ENCODE results near the gene LPIN1. TPM values are rescaled to one million over a fixed set of nuclear protein-coding genes. Genes with fewer than 3 reads are reported as not detected.
A peak's percentile ranks its signal among the peaks of the same experiment; 100 is the strongest.

LPIN1 gene
- total and polyA plus RNA-seq, 2 of the 8 experiments (the other 6 are each of a cell fraction or from before 2014, with no cell fraction given) = 4.3 to 9.8 TPM

DNA sequence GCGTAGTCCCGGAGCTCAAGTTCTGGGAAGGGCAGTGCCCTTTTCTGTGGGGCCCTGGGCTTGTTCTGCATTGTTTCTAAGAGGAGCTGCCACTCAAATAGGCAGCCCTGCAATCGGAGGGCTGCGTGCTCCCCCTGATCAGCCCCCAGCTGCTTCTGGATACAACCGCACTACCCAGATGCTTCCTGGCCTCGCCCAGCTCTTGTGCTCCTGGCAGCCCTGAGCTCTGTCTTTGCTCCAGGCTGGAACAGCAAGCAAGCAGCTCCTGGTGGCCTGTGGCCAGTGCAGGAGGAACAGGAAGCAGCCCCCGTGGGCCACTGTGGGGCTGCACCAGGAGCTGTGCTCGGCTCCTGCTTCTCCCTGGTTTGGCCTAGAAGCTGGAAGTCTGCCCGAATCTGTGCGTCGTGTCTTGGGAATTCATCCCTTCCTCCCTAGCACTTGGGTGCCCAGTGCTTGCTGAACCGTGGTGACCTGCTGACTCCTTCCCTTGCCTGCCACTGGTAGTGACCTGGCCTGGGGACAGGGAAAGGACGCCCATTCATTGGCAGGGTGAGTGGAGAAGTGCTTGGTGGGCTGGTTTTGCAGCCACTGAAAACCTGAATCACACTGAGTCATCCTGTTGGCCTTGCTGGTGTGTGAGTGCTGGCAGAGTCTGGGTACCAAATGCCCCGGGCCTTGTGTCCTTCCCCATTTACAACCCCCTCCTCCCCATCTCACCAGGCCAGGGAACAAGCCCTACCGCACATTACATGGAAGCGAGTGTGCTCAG, 49.1 kb upstream of the LPIN1 start:
- ChIA-PET CTCF (ENCODE audit: partially characterized antibody) (interaction anchor here (0.8 to 10.9 kb wide), 18 partner anchors 9 to 113 kb away, joined by 3 to 91 read pairs (median 4); no protein-coding TSS in a partner anchor), POLR2A (ENCODE audit: partially characterized antibody) (no interaction called here)
- no peak overlapping the region for H3K14ac ChIP-seq (ENCODE audit: insufficient read length)
- no peak overlapping the region for H3K56ac ChIP-seq (replicated peaks; ENCODE audit: insufficient read length, low read depth, low read length)
- H2BK20ac ChIP-seq (ENCODE audit: low read length) = no peak overlapping the region
- no peaks in the 10 kb centered on the region for H3K36me3 ChIP-seq (ENCODE audit: control insufficient read depth in 2 of 4, insufficient read depth in 4 of 4, low read length in 3 of 4)
- no peak overlapping the region for H3K4ac ChIP-seq (replicated peaks; ENCODE audit: insufficient read length, low read depth, low read length)
- H3K23ac ChIP-seq (ENCODE audit: insufficient read length) = no peak overlapping the region
- no peaks in the 10 kb centered on the region for H3K9me3 ChIP-seq (ENCODE audit: insufficient read depth in 2 of 2, low read depth in 1 of 2, low read length in 1 of 2)
- FAIRE-seq = no peak
- no peak overlapping the region for H2BK15ac ChIP-seq (ENCODE audit: low read length)
- no peak overlapping the region for H2BK5ac ChIP-seq (ENCODE audit: low read depth, low read length)
- H2BK120ac ChIP-seq (replicated peaks; ENCODE audit: low read depth, low read length) = no peak overlapping the region
- H3K4me1 ChIP-seq (replicated peaks in 1 of 4; ENCODE audit: control insufficient read depth in 3 of 4, insufficient read depth in 4 of 4, low read length in 3 of 4) = no peaks in the 10 kb centered on the region
- H3K18ac ChIP-seq (ENCODE audit: extremely low read depth, low read length) = no peak overlapping the region
- H3K79me2 ChIP-seq (ENCODE audit: control insufficient read depth in 1 of 2, insufficient read depth in 2 of 2, low read length in 2 of 2) = no peaks in the 10 kb centered on the region
- no peaks in the 10 kb centered on the region for H3K27me3 ChIP-seq (replicated peaks in 1 of 4; ENCODE audit: control insufficient read depth in 3 of 4, extremely low read depth in 1 of 4, insufficient read depth in 3 of 4, low read length in 3 of 4)
- no peak overlapping the region for H3K4me2 ChIP-seq (ENCODE audit: insufficient read depth in 1 of 2, low read depth in 2 of 2, low read length in 2 of 2)
- no peak overlapping the region for H3K27ac ChIP-seq (ENCODE audit: low read depth, low read length)
- DNase-seq (ENCODE audit: low read depth in 1 of 2, low spot score in 2 of 2) = no peak
- no peak overlapping the region for H4K5ac ChIP-seq (ENCODE audit: insufficient read length, low read depth, low read length)
- no peaks in the 10 kb centered on the region for H4K20me1 ChIP-seq (replicated peaks in 1 of 2; ENCODE audit: control insufficient read depth in 1 of 2, insufficient read depth in 2 of 2, low read length in 2 of 2)
- H4K8ac ChIP-seq (ENCODE audit: extremely low read depth, insufficient read depth, low read length) = peak overlapping the region; percentile 53; the same call in 1 of the 2 replicates
- no peak overlapping the region for H4K91ac ChIP-seq (replicated peaks; ENCODE audit: insufficient read length, low read length)
- no peak overlapping the region for H2AK5ac ChIP-seq (ENCODE audit: low read depth, low read length)
- WGBS, 2 experiments (ENCODE audit: extremely low coverage in 1 of 2, insufficient coverage in 1 of 2, insufficient read length in 1 of 2, insufficient replicate concordance in 2 of 2, low coverage in 1 of 2, low lambda C conversion rate in 2 of 2, missing lambda C conversion rate in 1 of 2) = 89% methylated on average over 16 of the region's 16 CpGs; no CpG with 5 or more reads in 1 of the 2 experiments
- no peak overlapping the region for H3K4me3 ChIP-seq (ENCODE audit: extremely low read depth in 1 of 4, insufficient read depth in 2 of 4, low read depth in 3 of 4, low read length in 4 of 4)
- no peaks in the 10 kb centered on the region for H3K79me1 ChIP-seq (ENCODE audit: low read depth, low read length)
- no peak overlapping the region for H3K9ac ChIP-seq (replicated peaks in 1 of 4; ENCODE audit: extremely low read depth in 1 of 4, low read depth in 3 of 4, low read length in 3 of 4)
- no peaks in the 10 kb centered on the region for H3K23me2 ChIP-seq (ENCODE audit: low read depth, low read length)
- H2AFZ ChIP-seq (ENCODE audit: low read length) = no peak overlapping the region
- 0 out of 2 replicates have a peak overlapping the region, but pooled peaks have one; percentile 50 for H2BK12ac ChIP-seq (ENCODE audit: low read depth, low read length)
- TF ChIP-seq TAF7 (optimal IDR thresholded peaks at IDR 0.05; ENCODE audit: borderline replicate concordance, low read depth, low read length) = no peak
- TF ChIP-seq FOSL1 (IDR thresholded peaks at IDR 0.05; ENCODE audit: insufficient read depth, low read depth, low read length) = no peak
- TF ChIP-seq, protein P1, sequence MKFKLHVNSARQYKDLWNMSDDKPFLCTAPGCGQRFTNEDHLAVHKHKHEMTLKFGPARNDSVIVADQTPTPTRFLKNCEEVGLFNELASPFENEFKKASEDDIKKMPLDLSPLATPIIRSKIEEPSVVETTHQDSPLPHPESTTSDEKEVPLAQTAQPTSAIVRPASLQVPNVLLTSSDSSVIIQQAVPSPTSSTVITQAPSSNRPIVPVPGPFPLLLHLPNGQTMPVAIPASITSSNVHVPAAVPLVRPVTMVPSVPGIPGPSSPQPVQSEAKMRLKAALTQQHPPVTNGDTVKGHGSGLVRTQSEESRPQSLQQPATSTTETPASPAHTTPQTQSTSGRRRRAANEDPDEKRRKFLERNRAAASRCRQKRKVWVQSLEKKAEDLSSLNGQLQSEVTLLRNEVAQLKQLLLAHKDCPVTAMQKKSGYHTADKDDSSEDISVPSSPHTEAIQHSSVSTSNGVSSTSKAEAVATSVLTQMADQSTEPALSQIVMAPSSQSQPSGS (IDR thresholded peaks at IDR 0.05; ENCODE audit: low read length) = no peak
- TF ChIP-seq SRF (IDR thresholded peaks at IDR 0.05; ENCODE audit: low read depth, low read length) = no peak
- TF ChIP-seq SP1 (IDR thresholded peaks at IDR 0.05; ENCODE audit: low read depth, low read length) = no peak
- TF ChIP-seq POLR2A (IDR thresholded peaks at IDR 0.05; ENCODE audit: control extremely low read depth in 1 of 2, low read depth in 2 of 2, low read length in 2 of 2) = no peak
- TF ChIP-seq GTF2F1 (IDR thresholded peaks at IDR 0.05; ENCODE audit: borderline replicate concordance, low read depth, low read length) = no peak
- no peak for TF ChIP-seq KDM4A (IDR thresholded peaks at IDR 0.05; ENCODE audit: low read depth, low read length, severe bottlenecking)
- TF ChIP-seq TAF1 (IDR thresholded peaks at IDR 0.05; ENCODE audit: low read depth, low read length) = no peak
- TF ChIP-seq, protein P2, sequence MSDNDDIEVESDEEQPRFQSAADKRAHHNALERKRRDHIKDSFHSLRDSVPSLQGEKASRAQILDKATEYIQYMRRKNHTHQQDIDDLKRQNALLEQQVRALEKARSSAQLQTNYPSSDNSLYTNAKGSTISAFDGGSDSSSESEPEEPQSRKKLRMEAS (IDR thresholded peaks at IDR 0.05) = no peak
- no peak for TF ChIP-seq SIX5 (IDR thresholded peaks at IDR 0.05; ENCODE audit: low read depth, low read length)
- no peak for TF ChIP-seq BACH1 (IDR thresholded peaks at IDR 0.05; ENCODE audit: low read length)

Measured in H1 (cell line).